NT2/D1 (cell line): Measurements from ENCODE around the gene MERTK.

Experiments
- SUZ12 ChIP-seq: IDR thresholded peaks from 2 replicates; pipeline ENCODE4 v1.6.1; 2011; ENCODE audit not compliant: insufficient read length, insufficient read depth; ENCODE audit errors: extremely low read depth
- YY1 ChIP-seq: IDR thresholded peaks from 2 replicates; pipeline ENCODE4 v1.6.1; 2011; ENCODE audit not compliant: insufficient read length, insufficient read depth
- ZNF274 ChIP-seq: IDR thresholded peaks from 2 replicates; pipeline ENCODE4 v1.6.1; 2011; ENCODE audit warnings: mild to moderate bottlenecking, low read depth, low read length

DNA sequence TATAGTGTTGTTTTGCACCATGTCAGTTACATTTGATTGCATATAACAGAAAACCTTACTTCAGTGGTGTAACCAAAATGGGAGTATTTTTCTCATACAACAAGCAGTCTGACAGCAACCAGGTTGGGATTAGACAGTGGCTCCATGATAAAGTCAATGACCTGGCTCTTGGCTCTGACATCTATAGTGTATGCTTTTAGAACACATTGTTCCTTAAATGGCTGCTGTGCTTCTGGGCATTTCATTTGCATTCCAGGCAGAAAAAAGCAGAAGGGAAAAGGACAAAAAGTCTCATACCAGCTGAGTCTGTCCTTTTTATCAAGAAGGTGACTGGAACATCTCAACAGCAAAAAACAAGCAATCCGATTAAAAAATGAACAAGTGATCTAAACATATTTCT, 10.2 kb downstream of the MERTK start:
- TF ChIP-seq YY1: no peak
- TF ChIP-seq ZNF274: no peak
- TF ChIP-seq SUZ12: no peak
